HCT116 (cell line): ENCODE data around the gene FARP1. TPM values are rescaled to one million over a fixed set of nuclear protein-coding genes. Genes with fewer than 3 reads are reported as not detected.
A peak's percentile ranks its signal among the peaks of the same experiment; 100 is the strongest.

ENCODE experiments used
- ATAC-seq: fragments of 200-7000 bp; cut with Tn5 transposase; 2 replicates; pipeline ENCODE4 v1.9.1; 2020; ENCODE audit warnings: mild to moderate bottlenecking, moderate library complexity
- BruUV-seq: library from RNA; stranded (reverse); fragments of 400-500 nt; replicated peaks from 2 replicates; lab custom pipeline; 2021; lab: Mats Ljungman, UMichigan
- CTCF ChIA-PET: fragments of 300-600 bp; sonication (Branson Sonifier 250); formaldehyde crosslinking; loops from one replicate; lab custom pipeline; 2021; ENCODE audit warnings: antibody characterized with exemption; lab: Charles Lee
- POLR2A ChIA-PET: fragments of 300-600, 350-600 bp; sonication (Branson Sonifier 250); formaldehyde crosslinking; loops from one replicate; lab custom pipeline; 2021; ENCODE audit warnings: antibody characterized with exemption; lab: Charles Lee
- RAD21 ChIA-PET, 2 experiments: fragments of 300-600 bp; sonication (Branson Sonifier 250); formaldehyde crosslinking; loops; one replicate each; lab custom pipeline; 2023; ENCODE audit warnings: low total read pairs in 2 of 2; ENCODE audit not compliant: uncharacterized antibody in 2 of 2, unreplicated experiment in 2 of 2, low non-redundant PET in 1 of 2; lab: Charles Lee
- DNase-seq: peaks from one replicate; pipeline ENCODE4 v3.0.0-alpha.2; 2010; ENCODE audit warnings: low read depth, low spot score
- H2AFZ ChIP-seq: fragments of 200-600 bp; shearing (Covaris generic), sonication (generic); 2 replicates; pipeline ENCODE4 v1.6.1; 2017; ENCODE audit warnings: low read depth, mixed run types, mixed read lengths, antibody characterized with exemption, low read length; ENCODE audit not compliant: poor library complexity, severe bottlenecking
- H3K27ac ChIP-seq: 2 replicates; pipeline ENCODE4 v1.5.1; 2012; ENCODE audit warnings: low read depth, low read length
- H3K27me3 ChIP-seq: fragments of 200-600 bp; sonication (generic); 2 replicates; pipeline ENCODE4 v1.6.1; 2016; ENCODE audit warnings: mixed run types, low read length, mixed read lengths; ENCODE audit not compliant: insufficient read depth
- H3K36me3 ChIP-seq, 2 experiments: fragments of 200-500 bp in 1 of 2; fragments of 200-600 bp in 1 of 2; sonication (Bioruptor generic) in 1 of 2; sonication (generic) in 1 of 2; 2 replicates each; pipeline versions ENCODE4 v1.5.1 to v1.6.1; 2014 to 2016; ENCODE audit warnings: low read length in 2 of 2, inconsistent platforms in 1 of 2, mixed read lengths in 1 of 2, mixed run types in 1 of 2; ENCODE audit not compliant: insufficient read depth in 2 of 2, control insufficient read depth in 1 of 2
- H3K4me1 ChIP-seq, 2 experiments: fragments of 200-600 bp in 1 of 2; sonication (generic) in 1 of 2; 2 replicates each; pipeline versions ENCODE4 v1.5.1 to v1.6.1; 2012 to 2017; ENCODE audit warnings: low read length in 2 of 2, inconsistent platforms in 1 of 2, mild to moderate bottlenecking in 1 of 2, mixed read lengths in 1 of 2, mixed run types in 1 of 2, moderate library complexity in 1 of 2; ENCODE audit not compliant: insufficient read depth in 2 of 2, control insufficient read depth in 1 of 2
- H3K4me2 ChIP-seq: fragments of 200-600 bp; sonication (generic); 2 replicates; pipeline ENCODE4 v1.6.1; 2017; ENCODE audit warnings: mixed run types, low read length, mixed read lengths
- H3K4me3 ChIP-seq, 2 experiments: fragments of 200-600 bp in 1 of 2; sonication (generic) in 1 of 2; replicated peaks in 1 of 2; 2 replicates each; pipeline ENCODE4 v1.5.1; 2011 to 2016; ENCODE audit warnings: low read length in 2 of 2, control low read depth in 1 of 2, low read depth in 1 of 2, mild to moderate bottlenecking in 1 of 2, mixed read lengths in 1 of 2, mixed run types in 1 of 2
- H3K79me2 ChIP-seq: fragments of 200-600 bp; sonication (generic); 2 replicates; pipeline ENCODE4 v1.6.1; 2017; ENCODE audit warnings: mild to moderate bottlenecking, mixed run types, low read length, moderate library complexity, mixed read lengths; ENCODE audit not compliant: insufficient read depth
- H3K9ac ChIP-seq: fragments of 200-600 bp; sonication (generic); 2 replicates; pipeline ENCODE4 v1.6.1; 2016; ENCODE audit warnings: low read length, mixed read lengths
- H3K9me2 ChIP-seq: fragments of 200-600 bp; sonication (generic), shearing (Covaris generic); 2 replicates; pipeline ENCODE4 v1.6.1; 2017; ENCODE audit warnings: mixed run types, mild to moderate bottlenecking, moderate library complexity; ENCODE audit not compliant: insufficient read depth
- H3K9me3 ChIP-seq, 2 experiments: fragments of 200-500 bp in 1 of 2; fragments of 200-600 bp in 1 of 2; sonication (Bioruptor generic) in 1 of 2; sonication (generic) in 1 of 2; 2 replicates each; pipeline ENCODE4 v1.6.1; 2014 to 2017; ENCODE audit warnings: low read length in 2 of 2, mixed read lengths in 2 of 2, inconsistent platforms in 1 of 2, low read depth in 1 of 2, mild to moderate bottlenecking in 1 of 2, mixed run types in 1 of 2, moderate library complexity in 1 of 2; ENCODE audit not compliant: control insufficient read depth in 1 of 2, insufficient read depth in 1 of 2
- H4K20me1 ChIP-seq: fragments of 200-600 bp; sonication (generic), shearing (Covaris generic); 2 replicates; pipeline ENCODE4 v1.6.1; 2017; ENCODE audit warnings: mixed run types, mild to moderate bottlenecking, moderate library complexity; ENCODE audit not compliant: insufficient read depth
- MAX ChIP-seq: IDR thresholded peaks from 2 replicates; pipeline ENCODE4 v1.6.1; 2012
- POLR2AphosphoS5 ChIP-seq: IDR thresholded peaks from 2 replicates; pipeline ENCODE4 v1.6.1; 2011; ENCODE audit warnings: mild to moderate bottlenecking, low read depth, low read length, moderate library complexity
- ZBTB33 ChIP-seq: IDR thresholded peaks from 2 replicates; pipeline ENCODE4 v1.6.1; 2011; ENCODE audit warnings: mild to moderate bottlenecking, low read length, moderate library complexity; ENCODE audit not compliant: insufficient replicate concordance; ENCODE audit errors: extremely low read depth
- intact Hi-C: fragments of 100-400 bp; cut with micrococcal nuclease; formaldehyde crosslinking; loops from 2 replicates; pipeline ENCODE4 v1.10.0; 2022
- total RNA-seq: library from RNA; stranded (reverse); gene quantifications from one replicate; pipeline ENCODE4 v1.2.1, GENCODE V29; 2021; ENCODE audit not compliant: unreplicated experiment

FARP1 gene
- total RNA-seq, 1 experiment from 2014 or later = 30.5 TPM

GRCh38 chr13:98476106-98476505 is 333.2 kb downstream of the FARP1 start:
- H3K27me3 ChIP-seq = no peaks in the 10 kb centered on the region
- no TSS peak for BruUV-seq
- TF ChIP-seq MAX = no peak
- peak overlapping the region; percentile 45 for H3K9ac ChIP-seq
- H3K4me1 ChIP-seq = peaks cover 25 to 53% of the 10 kb centered on the region in 2 experiments
- H3K9me2 ChIP-seq = no peaks in the 10 kb centered on the region
- peaks cover 5 to 38% of the 10 kb centered on the region in 2 experiments; a peak in 3 of 4 replicates for H3K36me3 ChIP-seq
- H3K4me2 ChIP-seq = peak overlapping the region; percentile 71
- CTCF ChIA-PET = interaction anchor here (1.0 kb wide), 1 partner anchor 9 kb away, joined by 4 read pairs; no protein-coding TSS in a partner anchor
- intact Hi-C loops = no loop called here
- no peak overlapping the region for H2AFZ ChIP-seq
- H4K20me1 ChIP-seq = no peaks in the 10 kb centered on the region
- DNase-seq (no peak), ATAC-seq (peak; percentile 25; the same call in 1 of the 2 replicates)
- H3K4me3 ChIP-seq = peak overlapping the region; percentile 24 to 30; a peak in 3 of 4 replicates
- RAD21 ChIA-PET = interaction anchor here in 1 of 2 experiments (1.1 kb wide), 1 partner anchor 31 kb away, joined by 3 read pairs; no protein-coding TSS in a partner anchor
- POLR2A ChIA-PET = interaction anchor here (0.6 to 1.8 kb wide), 2 partner anchors 8 to 95 kb away, joined by 3 to 18 read pairs; no protein-coding TSS in a partner anchor
- H3K79me2 ChIP-seq = peaks cover 81% of the 10 kb centered on the region
- H3K27ac ChIP-seq = peak overlapping the region; percentile 76
- no peaks in the 10 kb centered on the region for H3K9me3 ChIP-seq

- peak overlapping the region; percentile 71 for H3K4me2 ChIP-seq
- no TSS peak for BruUV-seq
- H4K20me1 ChIP-seq = no peaks in the 10 kb centered on the region
- no peak overlapping the region for H2AFZ ChIP-seq
- H3K27me3 ChIP-seq = no peaks in the 10 kb centered on the region
- ChIA-PET RAD21 (no interaction called here), POLR2A (interaction anchor here (0.5 to 1.8 kb wide), 3 partner anchors 8 to 94 kb away, joined by 3 to 18 read pairs (median 3); no protein-coding TSS in a partner anchor), CTCF (no interaction called here)
- peaks cover 81% of the 10 kb centered on the region for H3K79me2 ChIP-seq
- H3K9ac ChIP-seq = peak overlapping the region; percentile 45
- peak overlapping the region; percentile 76 for H3K27ac ChIP-seq
- no peaks in the 10 kb centered on the region for H3K9me2 ChIP-seq
- H3K4me1 ChIP-seq = peaks cover 25 to 58% of the 10 kb centered on the region in 2 experiments
- H3K4me3 ChIP-seq = peak overlapping the region; percentile 24 to 30
- peaks cover 5 to 34% of the 10 kb centered on the region in 2 experiments; a peak in 3 of 4 replicates for H3K36me3 ChIP-seq
- peak; percentile 92 for ATAC-seq
- no peaks in the 10 kb centered on the region for H3K9me3 ChIP-seq
- intact Hi-C loops = no loop called here
- TF ChIP-seq MAX = no peak
- TF ChIP-seq POLR2AphosphoS5 = peak; percentile 77
- peak; percentile 16 for TF ChIP-seq ZBTB33
- TF ChIP-seq, all 23 proteins: peak for 2
- peak; percentile 64 for DNase-seq
These were observed 333.7 kb downstream of the FARP1 start for GRCh38 chr13:98476538-98476966.
